HEK293 (cell line): ENCODE measurements around the gene GBA3.

ENCODE experiments used
- TF ChIP-seq, protein P1 (sequence below): fragments of 450-650 bp; formaldehyde crosslinking; IDR thresholded peaks from 2 replicates; pipeline ENCODE4 v1.5.1; 2016; ENCODE audit warnings: missing biosample characterization, missing genetic modification characterization
- TF ChIP-seq, protein P2 (sequence below): fragments of 450-650 bp; formaldehyde crosslinking; IDR thresholded peaks from 2 replicates; pipeline ENCODE4 v1.5.1; 2016; ENCODE audit warnings: missing biosample characterization, missing genetic modification characterization

DNA sequence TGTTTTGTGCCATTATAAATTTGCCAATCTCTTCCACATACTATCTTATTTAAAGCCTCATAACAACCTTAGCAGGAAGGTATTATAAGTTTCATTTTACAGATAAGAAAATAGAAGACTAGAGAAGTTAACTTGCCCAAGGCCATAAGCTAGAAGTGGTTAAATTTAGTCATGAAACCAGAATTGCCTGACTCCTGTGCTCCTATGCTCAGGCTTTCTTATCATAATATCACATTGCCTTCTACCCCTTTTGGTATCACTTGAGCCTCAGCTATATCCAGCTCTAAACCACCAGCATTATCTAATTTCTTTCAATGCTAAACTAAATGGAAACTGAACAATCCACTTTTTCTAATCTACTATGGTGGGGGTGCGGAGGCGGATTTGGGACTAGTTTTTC lies 164.7 kb downstream of the GBA3 start:
- TF ChIP-seq, protein P1, sequence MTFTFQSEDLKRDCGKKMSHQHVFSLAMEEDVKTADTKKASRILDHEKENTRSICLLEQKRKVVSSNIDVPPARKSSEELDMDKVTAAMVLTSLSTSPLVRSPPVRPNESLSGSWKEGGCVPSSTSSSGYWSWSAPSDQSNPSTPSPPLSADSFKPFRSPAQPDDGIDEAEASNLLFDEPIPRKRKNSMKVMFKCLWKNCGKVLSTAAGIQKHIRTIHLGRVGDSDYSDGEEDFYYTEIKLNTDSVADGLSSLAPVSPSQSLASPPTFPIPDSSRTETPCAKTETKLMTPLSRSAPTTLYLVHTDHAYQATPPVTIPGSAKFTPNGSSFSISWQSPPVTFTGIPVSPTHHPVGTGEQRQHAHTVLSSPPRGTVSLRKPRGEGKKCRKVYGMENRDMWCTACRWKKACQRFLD (tag by site-specific recombination): no peak
- TF ChIP-seq, protein P2, sequence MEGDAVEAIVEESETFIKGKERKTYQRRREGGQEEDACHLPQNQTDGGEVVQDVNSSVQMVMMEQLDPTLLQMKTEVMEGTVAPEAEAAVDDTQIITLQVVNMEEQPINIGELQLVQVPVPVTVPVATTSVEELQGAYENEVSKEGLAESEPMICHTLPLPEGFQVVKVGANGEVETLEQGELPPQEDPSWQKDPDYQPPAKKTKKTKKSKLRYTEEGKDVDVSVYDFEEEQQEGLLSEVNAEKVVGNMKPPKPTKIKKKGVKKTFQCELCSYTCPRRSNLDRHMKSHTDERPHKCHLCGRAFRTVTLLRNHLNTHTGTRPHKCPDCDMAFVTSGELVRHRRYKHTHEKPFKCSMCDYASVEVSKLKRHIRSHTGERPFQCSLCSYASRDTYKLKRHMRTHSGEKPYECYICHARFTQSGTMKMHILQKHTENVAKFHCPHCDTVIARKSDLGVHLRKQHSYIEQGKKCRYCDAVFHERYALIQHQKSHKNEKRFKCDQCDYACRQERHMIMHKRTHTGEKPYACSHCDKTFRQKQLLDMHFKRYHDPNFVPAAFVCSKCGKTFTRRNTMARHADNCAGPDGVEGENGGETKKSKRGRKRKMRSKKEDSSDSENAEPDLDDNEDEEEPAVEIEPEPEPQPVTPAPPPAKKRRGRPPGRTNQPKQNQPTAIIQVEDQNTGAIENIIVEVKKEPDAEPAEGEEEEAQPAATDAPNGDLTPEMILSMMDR (tag by site-specific recombination): no peak
